Hepatocyte (in vitro differentiated cells): ENCODE measurements around the gene NRG3.

Source experiments
- EZH2 ChIP-seq: fragments of 200-600 bp; sonication (generic); IDR thresholded peaks from 2 replicates; pipeline ENCODE4 v1.6.1; 2016; ENCODE audit warnings: antibody characterized with exemption, mild to moderate bottlenecking, borderline replicate concordance
- EZH2phosphoT487 ChIP-seq: fragments of 200-600 bp; sonication (generic); IDR thresholded peaks from one replicate; pipeline ENCODE4 v1.6.1; 2018; ENCODE audit warnings: antibody characterized with exemption, mild to moderate bottlenecking, low read depth, moderate library complexity; ENCODE audit not compliant: unreplicated experiment, severe bottlenecking
- TF ChIP-seq, protein P1 (sequence below): fragments of 200-600 bp; sonication (generic); IDR thresholded peaks from 2 replicates; pipeline ENCODE4 v1.5.1; 2016; ENCODE audit warnings: antibody characterized with exemption, mild to moderate bottlenecking; ENCODE audit not compliant: poor library complexity

DNA sequence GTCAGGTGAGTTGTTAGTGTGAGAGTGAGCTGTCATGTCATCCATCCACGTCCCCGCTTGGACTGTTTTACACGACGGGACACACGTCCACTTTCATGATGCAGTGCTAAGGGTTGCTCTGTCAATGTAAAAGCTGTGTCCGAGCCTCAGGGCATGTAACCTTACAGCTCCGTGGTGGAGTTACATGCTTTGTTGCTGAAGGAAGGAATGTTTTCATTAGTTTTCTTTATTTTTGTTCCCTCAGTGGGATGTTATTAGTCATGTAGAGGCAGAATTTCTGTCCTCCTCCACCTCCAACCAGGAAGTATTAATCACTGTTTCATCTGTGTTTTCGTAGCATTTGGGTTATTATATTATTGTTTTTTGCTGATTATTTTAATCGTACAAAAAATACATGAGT lies 88.6 kb downstream of the NRG3 start:
- TF ChIP-seq, protein P1, sequence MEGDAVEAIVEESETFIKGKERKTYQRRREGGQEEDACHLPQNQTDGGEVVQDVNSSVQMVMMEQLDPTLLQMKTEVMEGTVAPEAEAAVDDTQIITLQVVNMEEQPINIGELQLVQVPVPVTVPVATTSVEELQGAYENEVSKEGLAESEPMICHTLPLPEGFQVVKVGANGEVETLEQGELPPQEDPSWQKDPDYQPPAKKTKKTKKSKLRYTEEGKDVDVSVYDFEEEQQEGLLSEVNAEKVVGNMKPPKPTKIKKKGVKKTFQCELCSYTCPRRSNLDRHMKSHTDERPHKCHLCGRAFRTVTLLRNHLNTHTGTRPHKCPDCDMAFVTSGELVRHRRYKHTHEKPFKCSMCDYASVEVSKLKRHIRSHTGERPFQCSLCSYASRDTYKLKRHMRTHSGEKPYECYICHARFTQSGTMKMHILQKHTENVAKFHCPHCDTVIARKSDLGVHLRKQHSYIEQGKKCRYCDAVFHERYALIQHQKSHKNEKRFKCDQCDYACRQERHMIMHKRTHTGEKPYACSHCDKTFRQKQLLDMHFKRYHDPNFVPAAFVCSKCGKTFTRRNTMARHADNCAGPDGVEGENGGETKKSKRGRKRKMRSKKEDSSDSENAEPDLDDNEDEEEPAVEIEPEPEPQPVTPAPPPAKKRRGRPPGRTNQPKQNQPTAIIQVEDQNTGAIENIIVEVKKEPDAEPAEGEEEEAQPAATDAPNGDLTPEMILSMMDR = no peak
- TF ChIP-seq EZH2phosphoT487 = no peak
- no peak for TF ChIP-seq EZH2
